ENCODE measurements around the gene FAM53B.

GRCh38 chr10:124647421-124648130 lies 96.6 kb downstream of the FAM53B start:
- TF ChIP-seq CTCF (IDR thresholded peaks at IDR 0.05) (peak in 2 of 4 donors; percentile 4 to 15), POLR2A (IDR thresholded peaks at IDR 0.05) (no peak)
